SW 1271 (cell line): Measurements from ENCODE around the gene AMACR.
"Not testable (repeated sequence)": the region's sequence is repeated elsewhere in the genome, so short reads cannot be mapped to it uniquely, and the experiment has no call there.

Experiments
- DNase-seq, 2 experiments: peaks; one replicate each; lab custom pipeline; 2025; lab: John Stamatoyannopoulos, UW

The AMACR gene

DNA sequence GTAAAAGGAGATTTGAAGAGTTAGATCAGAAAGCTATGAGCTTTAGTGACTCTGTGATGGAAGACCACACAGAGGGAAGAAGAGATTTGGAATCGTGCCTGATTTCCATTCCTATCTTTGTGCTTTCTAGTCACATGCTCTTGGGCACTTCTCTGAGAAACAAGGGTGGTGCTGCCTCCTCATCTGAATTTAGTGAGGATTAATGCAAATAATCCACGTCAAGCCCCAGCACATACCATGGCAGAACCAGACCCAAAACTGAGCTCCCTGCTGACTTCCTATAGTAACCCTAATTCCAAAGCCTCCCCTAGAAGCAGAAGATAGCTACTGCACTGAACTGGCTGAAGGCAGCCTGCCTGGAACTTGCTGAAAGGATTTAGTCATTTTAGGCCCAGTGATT lies 41.0 kb downstream of the AMACR start:
- no peak for DNase-seq

DNA sequence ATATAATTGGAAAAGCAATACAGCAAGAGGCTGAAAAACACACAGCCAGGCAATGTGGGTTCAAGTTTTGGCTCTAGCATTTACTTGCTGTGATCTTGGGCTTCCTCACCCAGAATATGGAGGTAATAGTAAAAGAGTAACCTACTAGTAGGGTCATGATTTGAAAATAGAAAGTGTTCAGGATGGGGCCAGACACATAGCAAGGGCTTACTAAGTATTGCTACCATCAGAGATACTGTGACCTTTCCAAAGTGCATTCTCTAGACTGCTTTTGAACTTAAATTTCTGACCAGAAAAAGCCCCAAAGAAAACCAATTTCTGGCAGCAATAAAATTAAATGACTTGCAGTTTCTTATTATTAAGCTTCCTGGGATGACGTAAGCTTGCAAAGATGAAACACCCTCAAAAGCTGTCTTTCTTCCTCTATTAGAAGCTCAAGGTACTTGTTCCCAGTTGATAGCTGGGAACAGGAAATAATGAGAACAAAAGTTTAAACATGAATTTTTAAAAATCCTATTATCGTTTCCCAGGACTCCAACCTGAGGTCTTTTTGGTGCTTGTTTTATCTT lies 43.6 kb downstream of the AMACR start:
- DNase-seq, result no peak

DNA sequence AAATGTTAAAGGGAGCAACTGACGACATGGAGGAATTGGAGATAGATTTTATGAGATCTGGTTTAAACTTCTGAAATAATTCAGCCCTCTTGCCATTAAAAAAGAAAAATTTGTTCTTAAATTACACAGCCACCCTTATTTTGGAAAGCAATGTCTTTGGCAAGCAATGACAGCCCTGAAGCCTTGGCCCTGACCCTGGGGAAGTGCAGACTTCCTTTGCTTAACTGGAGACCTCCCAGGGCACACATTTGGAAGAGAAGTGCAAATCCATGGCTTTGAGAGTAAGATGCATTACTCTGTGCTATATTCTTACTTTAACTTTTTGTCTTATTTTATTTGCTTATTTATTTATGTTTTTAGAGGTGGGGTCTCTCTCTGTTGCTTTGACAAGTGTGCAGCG lies 49.7 kb downstream of the AMACR start:
- DNase-seq, result no peak

DNA sequence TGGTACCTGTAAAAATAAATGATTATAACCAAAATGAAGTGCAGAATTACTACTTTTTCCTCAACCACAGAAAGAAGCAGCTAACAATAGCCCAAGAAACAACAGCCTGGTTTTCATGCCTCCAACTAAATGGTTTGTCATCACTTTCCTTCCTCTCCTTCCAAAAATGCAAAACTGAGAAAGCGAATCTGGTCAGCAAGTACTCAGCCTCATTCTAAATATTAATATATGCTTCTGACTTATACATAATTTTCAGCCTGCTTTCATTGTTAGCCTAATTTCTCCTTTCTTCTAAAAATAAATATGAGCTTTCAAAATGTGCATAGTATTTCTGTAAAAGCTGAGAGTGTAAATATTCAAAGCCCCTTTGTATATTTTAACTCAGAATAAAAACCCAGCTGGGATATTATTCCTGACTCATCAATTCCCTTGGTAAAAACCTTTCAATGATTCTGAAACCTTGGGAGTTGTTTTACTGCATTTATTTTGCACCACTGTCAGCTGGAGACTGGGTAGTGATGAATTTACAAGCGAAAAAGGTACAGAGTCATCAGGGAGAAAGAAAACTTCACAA lies 50.2 kb downstream of the AMACR start:
- DNase-seq, result no peak

DNA sequence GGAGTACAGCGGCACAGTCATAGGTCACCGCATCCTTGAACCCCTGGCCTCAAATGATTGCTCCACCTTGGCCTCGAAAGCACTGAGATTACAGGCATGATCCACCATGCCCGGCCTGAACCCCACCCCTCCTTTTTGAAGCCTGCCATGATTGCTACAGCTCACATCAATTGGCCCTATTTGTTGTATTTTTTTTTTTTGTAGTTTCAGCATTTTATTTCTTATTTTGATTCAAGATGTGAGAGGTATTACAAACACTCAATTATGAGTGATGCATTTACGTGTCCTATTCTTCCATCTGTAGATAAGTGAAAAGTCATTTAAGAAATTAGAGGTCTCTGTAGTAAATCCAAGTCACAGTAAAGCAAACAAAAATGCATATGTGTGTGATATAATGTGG lies 55.7 kb downstream of the AMACR start:
- DNase-seq, result not testable (repeated sequence)

DNA sequence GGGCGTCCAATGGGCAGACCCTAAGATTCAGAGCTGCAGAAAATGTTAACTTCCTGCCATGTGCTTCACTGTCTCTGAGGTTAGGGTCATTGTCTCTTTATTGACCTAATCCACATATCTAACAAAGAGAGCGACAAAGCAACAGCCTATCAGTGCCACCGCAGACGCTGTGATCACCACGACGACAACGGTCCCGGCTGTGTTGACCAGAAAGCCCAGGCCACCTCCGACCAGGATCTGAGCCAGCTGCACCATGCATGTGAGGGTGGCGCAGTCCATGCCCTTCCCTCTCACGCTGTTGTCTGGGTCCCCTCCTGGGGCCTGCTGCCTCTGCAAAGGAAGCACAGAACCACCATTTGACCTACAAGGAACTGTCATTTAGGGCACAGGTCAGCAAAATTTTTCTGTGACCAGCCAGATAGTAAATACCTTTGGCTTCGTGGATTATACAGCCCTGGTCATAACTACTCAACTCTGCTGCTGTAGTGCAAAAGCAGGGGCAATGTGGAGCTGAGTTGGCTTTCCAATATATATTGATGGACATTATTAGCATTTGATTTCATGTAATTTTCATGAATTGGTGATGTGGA lies 63.2 kb downstream of the AMACR start:
- no peak for DNase-seq

DNA sequence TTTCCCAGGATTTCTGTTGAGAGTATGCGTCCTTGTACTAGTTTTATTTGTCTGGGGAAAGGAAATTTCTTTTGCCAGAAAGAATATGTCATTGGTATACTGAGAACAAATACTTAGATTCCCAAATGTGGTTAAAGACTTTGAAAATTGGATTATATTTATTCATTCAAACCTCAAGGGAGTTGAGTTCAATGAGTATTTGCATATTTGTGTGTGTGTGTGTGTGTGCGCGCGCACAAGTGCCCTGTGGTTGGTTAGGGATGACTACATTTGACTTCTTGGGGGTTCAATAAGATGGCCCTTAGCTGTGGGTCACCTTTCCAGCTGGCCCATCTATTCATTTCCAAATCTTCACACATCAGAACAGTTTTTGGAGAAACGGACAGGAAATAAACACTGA lies 66.8 kb downstream of the AMACR start:
- no peak for DNase-seq

DNA sequence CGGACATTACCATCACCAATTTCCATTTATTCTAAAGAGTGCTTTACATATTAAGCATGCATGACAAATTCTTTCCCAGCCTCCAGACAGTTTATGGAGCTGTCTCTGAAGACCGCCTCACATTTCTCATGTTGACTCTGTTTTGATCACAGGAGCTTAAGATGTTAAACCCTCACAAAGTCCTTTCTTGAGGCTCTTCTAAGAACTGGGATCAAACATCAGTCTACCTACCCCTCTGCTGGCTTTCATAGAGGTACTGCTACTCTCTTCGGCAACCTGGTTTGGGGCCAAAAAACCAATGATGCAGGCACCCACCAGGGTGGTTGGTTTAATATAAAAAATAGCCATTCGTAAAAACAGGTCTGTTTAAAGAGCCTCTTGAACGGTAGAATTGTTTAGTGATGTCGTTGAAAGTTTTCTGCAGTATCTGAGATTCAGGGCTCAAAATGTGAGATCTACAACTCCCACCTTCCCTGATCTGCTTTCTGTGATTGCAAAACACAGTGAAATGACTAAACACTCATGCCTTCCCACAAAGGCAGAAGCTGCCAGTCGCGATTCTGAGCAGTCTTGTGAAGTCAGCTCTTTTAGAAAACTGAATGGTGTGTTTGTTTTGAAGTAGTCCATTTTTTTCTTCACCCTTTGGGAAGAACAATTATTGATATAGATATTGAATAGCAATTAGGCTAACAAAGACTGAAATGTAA lies 68.1 kb downstream of the AMACR start:
- no peak for DNase-seq

DNA sequence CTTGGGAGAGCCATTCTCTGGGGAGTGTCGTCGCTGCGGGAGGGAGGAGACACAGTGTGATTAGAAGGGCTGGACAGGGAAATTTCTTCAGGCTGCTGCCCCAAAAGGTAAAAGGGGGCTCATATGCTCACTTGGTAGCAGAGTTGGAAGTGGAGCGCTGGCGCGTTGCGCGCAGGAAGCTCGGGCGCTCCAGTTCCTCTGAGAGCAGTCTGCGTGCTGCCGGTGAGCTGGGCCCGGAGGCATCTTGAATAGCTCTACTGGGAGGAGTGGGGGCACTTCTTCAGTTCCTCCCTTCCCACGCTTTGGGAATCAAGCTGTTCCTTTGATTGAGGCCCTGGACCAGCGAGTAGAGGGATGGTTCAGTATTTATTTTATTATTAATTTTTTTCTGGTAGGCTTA lies 69.0 kb downstream of the AMACR start:
- DNase-seq, result no peak

DNA sequence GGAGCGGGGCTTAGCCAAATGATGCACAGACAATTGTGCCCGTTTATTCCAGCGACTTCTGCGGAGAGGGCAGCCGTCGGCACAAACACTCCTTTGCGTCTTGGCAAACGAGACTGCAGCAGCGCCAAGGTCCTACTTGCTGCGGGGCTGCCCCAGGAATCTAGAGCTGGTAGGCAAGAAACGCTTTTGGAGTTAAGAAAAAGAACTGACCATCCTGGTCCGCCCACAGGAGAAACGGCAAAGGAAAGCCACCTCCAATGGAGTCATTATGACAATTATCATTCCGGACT lies 69.4 kb downstream of the AMACR start:
- DNase-seq, result no peak

DNA sequence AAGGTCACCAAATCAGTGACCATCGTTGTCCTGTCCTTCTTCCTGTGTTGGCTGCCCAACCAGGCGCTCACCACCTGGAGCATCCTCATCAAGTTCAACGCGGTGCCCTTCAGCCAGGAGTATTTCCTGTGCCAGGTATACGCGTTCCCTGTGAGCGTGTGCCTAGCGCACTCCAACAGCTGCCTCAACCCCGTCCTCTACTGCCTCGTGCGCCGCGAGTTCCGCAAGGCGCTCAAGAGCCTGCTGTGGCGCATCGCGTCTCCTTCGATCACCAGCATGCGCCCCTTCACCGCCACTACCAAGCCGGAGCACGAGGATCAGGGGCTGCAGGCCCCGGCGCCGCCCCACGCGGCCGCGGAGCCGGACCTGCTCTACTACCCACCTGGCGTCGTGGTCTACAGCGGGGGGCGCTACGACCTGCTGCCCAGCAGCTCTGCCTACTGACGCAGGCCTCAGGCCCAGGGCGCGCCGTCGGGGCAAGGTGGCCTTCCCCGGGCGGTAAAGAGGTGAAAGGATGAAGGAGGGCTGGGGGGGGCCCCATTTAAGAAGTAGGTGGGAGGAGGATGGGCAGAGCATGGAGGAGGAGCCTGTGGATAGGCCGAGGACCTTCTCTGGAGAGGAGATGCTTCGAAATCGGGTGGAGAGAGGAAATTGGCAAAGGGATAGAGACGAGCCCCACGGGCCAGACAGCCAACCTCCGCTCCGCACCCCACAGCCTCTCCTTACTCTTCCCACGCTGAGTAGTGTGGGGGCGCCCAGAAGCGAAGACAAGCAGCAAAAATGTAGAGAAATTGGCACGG lies 69.9 kb downstream of the AMACR start:
- no peak for DNase-seq

DNA sequence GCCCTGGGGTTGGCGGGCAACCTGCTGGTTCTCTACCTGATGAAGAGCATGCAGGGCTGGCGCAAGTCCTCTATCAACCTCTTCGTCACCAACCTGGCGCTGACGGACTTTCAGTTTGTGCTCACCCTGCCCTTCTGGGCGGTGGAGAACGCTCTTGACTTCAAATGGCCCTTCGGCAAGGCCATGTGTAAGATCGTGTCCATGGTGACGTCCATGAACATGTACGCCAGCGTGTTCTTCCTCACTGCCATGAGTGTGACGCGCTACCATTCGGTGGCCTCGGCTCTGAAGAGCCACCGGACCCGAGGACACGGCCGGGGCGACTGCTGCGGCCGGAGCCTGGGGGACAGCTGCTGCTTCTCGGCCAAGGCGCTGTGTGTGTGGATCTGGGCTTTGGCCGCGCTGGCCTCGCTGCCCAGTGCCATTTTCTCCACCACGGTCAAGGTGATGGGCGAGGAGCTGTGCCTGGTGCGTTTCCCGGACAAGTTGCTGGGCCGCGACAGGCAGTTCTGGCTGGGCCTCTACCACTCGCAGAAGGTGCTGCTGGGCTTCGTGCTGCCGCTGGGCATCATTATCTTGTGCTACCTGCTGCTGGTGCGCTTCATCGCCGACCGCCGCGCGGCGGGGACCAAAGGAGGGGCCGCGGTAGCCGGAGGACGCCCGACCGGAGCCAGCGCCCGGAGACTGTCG lies 70.7 kb downstream of the AMACR start:
- no peak for DNase-seq

DNA sequence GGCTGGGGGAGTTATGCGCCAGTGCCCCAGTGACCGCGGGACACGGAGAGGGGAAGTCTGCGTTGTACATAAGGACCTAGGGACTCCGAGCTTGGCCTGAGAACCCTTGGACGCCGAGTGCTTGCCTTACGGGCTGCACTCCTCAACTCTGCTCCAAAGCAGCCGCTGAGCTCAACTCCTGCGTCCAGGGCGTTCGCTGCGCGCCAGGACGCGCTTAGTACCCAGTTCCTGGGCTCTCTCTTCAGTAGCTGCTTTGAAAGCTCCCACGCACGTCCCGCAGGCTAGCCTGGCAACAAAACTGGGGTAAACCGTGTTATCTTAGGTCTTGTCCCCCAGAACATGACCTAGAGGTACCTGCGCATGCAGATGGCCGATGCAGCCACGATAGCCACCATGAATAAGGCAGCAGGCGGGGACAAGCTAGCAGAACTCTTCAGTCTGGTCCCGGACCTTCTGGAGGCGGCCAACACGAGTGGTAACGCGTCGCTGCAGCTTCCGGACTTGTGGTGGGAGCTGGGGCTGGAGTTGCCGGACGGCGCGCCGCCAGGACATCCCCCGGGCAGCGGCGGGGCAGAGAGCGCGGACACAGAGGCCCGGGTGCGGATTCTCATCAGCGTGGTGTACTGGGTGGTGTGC lies 71.4 kb downstream of the AMACR start, which contains the start of gene RXFP3:
Gene RXFP3 (plus strand): TSS at position 6 of the 636 bp plus-strand sequence. CDS start 355 bp downstream, at position 361.
- no peak for DNase-seq
